GM19351 (cell line): ENCODE results near the gene CCL28.
"Not testable (repeated sequence)": the region's sequence is repeated elsewhere in the genome, so short reads cannot be mapped to it uniquely, and the experiment has no call there.

ENCODE experiments used
- ATAC-seq: cut with Tn5 transposase; IDR thresholded peaks from one replicate; pipeline ENCODE4 v1.9.1; 2021; ENCODE audit warnings: mild to moderate bottlenecking, moderate library complexity; ENCODE audit not compliant: unreplicated experiment

Gene CCL28

GRCh38 chr5:43412156-43412555 lies at the start of gene CCL28:
Gene CCL28 (minus strand): TSS chr5:43412391. CDS start chr5:43412316, 75 bp downstream.
- ATAC-seq: no peak

- ATAC-seq: no peak
Measured at GRCh38 chr5:43461066-43461465, 48.9 kb upstream of the CCL28 start.

- ATAC-seq: no peak
Measured at GRCh38 chr5:43456556-43456955, 44.4 kb upstream of the CCL28 start.

GRCh38 chr5:43441575-43441974 lies 29.4 kb upstream of the CCL28 start:
- not testable (repeated sequence) for ATAC-seq

GRCh38 chr5:43437062-43437660 lies 25.0 kb upstream of the CCL28 start:
- no peak for ATAC-seq

GRCh38 chr5:43433382-43433781 lies 21.2 kb upstream of the CCL28 start:
- no peak for ATAC-seq

GRCh38 chr5:43432486-43433375 lies 20.5 kb upstream of the CCL28 start:
- ATAC-seq: no peak

- no peak for ATAC-seq
Measured at GRCh38 chr5:43429706-43430105, 17.5 kb upstream of the CCL28 start.

GRCh38 chr5:43429016-43429415 lies 16.8 kb upstream of the CCL28 start:
- ATAC-seq: no peak

- no peak for ATAC-seq
Measured at GRCh38 chr5:43427306-43427705, 15.1 kb upstream of the CCL28 start.

GRCh38 chr5:43425983-43426382 lies 13.8 kb upstream of the CCL28 start:
- no peak for ATAC-seq

- not testable (repeated sequence) for ATAC-seq
Measured at GRCh38 chr5:43423086-43423485, 10.9 kb upstream of the CCL28 start.

GRCh38 chr5:43422143-43422542 lies 10.0 kb upstream of the CCL28 start:
- no peak for ATAC-seq

GRCh38 chr5:43421450-43422133 lies 9.4 kb upstream of the CCL28 start:
- no peak for ATAC-seq

GRCh38 chr5:43420241-43420640 lies 8.1 kb upstream of the CCL28 start:
- ATAC-seq: no peak

GRCh38 chr5:43418561-43418960 lies 6.4 kb upstream of the CCL28 start:
- ATAC-seq: no peak

- no peak for ATAC-seq
Measured at GRCh38 chr5:43416803-43417394, 4.7 kb upstream of the CCL28 start.

- ATAC-seq: no peak
Measured at GRCh38 chr5:43415935-43416802, 4.0 kb upstream of the CCL28 start.

GRCh38 chr5:43413966-43414365 lies 1.8 kb upstream of the CCL28 start:
- ATAC-seq: no peak

GRCh38 chr5:43412644-43413043 lies 453 bp upstream of the CCL28 start:
- no peak for ATAC-seq
